D721Med (cell line): Measurements from ENCODE around the gene A2M.

Experiments
- DNase-seq: peaks from one replicate; pipeline ENCODE4 v3.0.0; 2011; ENCODE audit warnings: low spot score; ENCODE audit not compliant: insufficient read length
- FAIRE-seq: peaks from 2 replicates; lab custom pipeline; 2011; peaks lifted over from hg19 to GRCh38; lab: Jason Lieb, UNC
- CTCF ChIP-seq: IDR thresholded peaks from 2 replicates; pipeline ENCODE4 v1.5.1; 2012; ENCODE audit warnings: mild to moderate bottlenecking, control low read depth; ENCODE audit not compliant: insufficient read depth; ENCODE audit errors: missing control alignments

A2M gene

GRCh38 chr12:9106067-9106466, 9.7 kb downstream of the A2M start:
- FAIRE-seq (no peak), DNase-seq (no peak)
- no peak for TF ChIP-seq CTCF

GRCh38 chr12:9104767-9105423, 10.8 kb downstream of the A2M start:
- FAIRE-seq (no peak), DNase-seq (no peak)
- no peak for TF ChIP-seq CTCF

DNA sequence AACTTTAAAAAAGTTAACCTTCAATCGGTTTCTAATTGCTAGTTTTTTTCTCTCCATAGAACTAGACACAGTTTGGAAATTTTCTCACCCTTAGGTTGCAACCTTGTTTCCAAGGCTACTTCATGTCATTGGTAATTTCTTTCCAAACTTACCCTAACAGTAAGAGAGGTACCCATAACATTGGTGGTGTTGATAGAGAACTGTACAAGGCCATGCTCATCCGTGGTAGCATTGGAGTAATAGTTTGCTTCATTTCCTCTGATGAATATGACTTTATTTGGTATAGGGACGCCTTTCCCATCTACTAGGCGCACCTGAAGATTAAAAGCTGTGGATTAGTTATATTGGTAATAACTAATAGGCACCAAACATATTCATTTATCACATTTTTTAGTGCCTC, 11.6 kb downstream of the A2M start:
- no peak for TF ChIP-seq CTCF
- FAIRE-seq: no peak

GRCh38 chr12:9103050-9103849, 12.5 kb downstream of the A2M start:
- no peak for TF ChIP-seq CTCF
- DNase-seq: no peak
- FAIRE-seq: no peak

More for the DNA sequence above, 11.6 kb downstream of the A2M start:
- DNase-seq: no peak

GRCh38 chr12:9101018-9101687, 14.6 kb downstream of the A2M start:
- FAIRE-seq (no peak), DNase-seq (no peak)
- no peak for TF ChIP-seq CTCF

DNA sequence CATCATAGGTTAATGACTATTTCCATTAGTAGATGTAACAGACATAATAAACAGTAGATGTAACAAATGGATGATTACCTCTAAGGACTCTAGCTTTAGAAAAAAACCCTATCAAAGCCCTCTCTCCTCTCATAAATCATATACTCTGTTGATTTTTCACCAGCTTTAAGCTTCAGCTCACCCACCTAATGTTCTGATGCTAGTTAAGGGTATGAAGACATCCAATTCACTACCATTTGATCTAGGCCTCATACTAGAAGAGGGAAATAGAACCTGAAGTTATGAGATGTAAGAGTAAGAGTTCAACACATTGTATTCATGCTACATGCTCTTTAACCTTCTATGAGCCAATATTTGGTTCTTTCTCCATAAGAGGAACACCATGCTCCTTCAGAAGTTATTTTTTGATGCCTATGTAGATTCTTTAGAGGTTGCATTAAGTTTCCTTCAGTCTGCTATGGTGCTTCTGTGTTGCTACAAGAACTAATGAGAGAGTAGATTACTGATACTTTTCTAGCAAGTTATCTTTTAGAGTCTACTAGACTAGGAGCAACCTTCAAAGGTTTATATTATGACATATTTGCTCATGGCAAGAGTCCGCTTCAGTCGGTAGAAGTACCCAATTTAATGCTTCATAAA, 16.0 kb downstream of the A2M start:
- FAIRE-seq (no peak), DNase-seq (no peak)
- TF ChIP-seq CTCF: no peak
